Measurements from ENCODE around the gene CD3G. TPM values are rescaled to one million over a fixed set of nuclear protein-coding genes. Genes with fewer than 3 reads are reported as not detected.

CD3G gene
- total and polyA plus RNA-seq, 2 of the 8 experiments (the other 6 are each of a cell fraction or from before 2014, with no cell fraction given), result not detected

GRCh38 chr11:118382954-118383353 lies 38.8 kb downstream of the CD3G start:
- H3K27ac ChIP-seq (ENCODE audit: low read depth, low read length), result no peak overlapping the region
- POLR2A ChIA-PET (ENCODE audit: partially characterized antibody), result interaction anchor here (1.0 kb wide), 1 partner anchor 14 kb away, joined by 3 read pairs; no protein-coding TSS in a partner anchor
- no peaks in the 10 kb centered on the region for H3K9me3 ChIP-seq (ENCODE audit: insufficient read depth in 2 of 2, low read depth in 1 of 2, low read length in 1 of 2)
- no peak overlapping the region for H3K14ac ChIP-seq (ENCODE audit: insufficient read length)
- no peak overlapping the region for H2BK5ac ChIP-seq (ENCODE audit: low read depth, low read length)
- no peak overlapping the region for H2BK15ac ChIP-seq (ENCODE audit: low read length)
- 96% methylated on average over 3 of the region's 3 CpGs; no CpG with 5 or more reads in 1 of the 2 experiments for WGBS, 2 experiments (ENCODE audit: extremely low coverage in 1 of 2, insufficient coverage in 1 of 2, insufficient read length in 1 of 2, insufficient replicate concordance in 2 of 2, low coverage in 1 of 2, low lambda C conversion rate in 2 of 2, missing lambda C conversion rate in 1 of 2)
- no peak overlapping the region for H4K5ac ChIP-seq (ENCODE audit: insufficient read length, low read depth, low read length)
- no peak overlapping the region for H3K56ac ChIP-seq (replicated peaks; ENCODE audit: insufficient read length, low read depth, low read length)
- no peak overlapping the region for H2BK120ac ChIP-seq (replicated peaks; ENCODE audit: low read depth, low read length)
- no peak overlapping the region for H4K8ac ChIP-seq (ENCODE audit: extremely low read depth, insufficient read depth, low read length)
- no peak overlapping the region for H4K91ac ChIP-seq (replicated peaks; ENCODE audit: insufficient read length, low read length)
- H3K4ac ChIP-seq (replicated peaks; ENCODE audit: insufficient read length, low read depth, low read length), result no peak overlapping the region
- FAIRE-seq (no peak), DNase-seq (ENCODE audit: low read depth in 1 of 2, low spot score in 2 of 2) (no peak)
- no peak overlapping the region for H3K23ac ChIP-seq (ENCODE audit: insufficient read length)
- no peak overlapping the region for H2BK20ac ChIP-seq (ENCODE audit: low read length)
- CTCF ChIA-PET (ENCODE audit: partially characterized antibody), result interaction anchor here (0.6 kb wide), 1 partner anchor 188 kb away, joined by 3 read pairs; no protein-coding TSS in a partner anchor
- H3K4me1 ChIP-seq (replicated peaks in 1 of 4; ENCODE audit: control insufficient read depth in 3 of 4, insufficient read depth in 4 of 4, low read length in 3 of 4), result no peaks in the 10 kb centered on the region
- no peak overlapping the region for H2AK5ac ChIP-seq (ENCODE audit: low read depth, low read length)
- H3K4me2 ChIP-seq (ENCODE audit: insufficient read depth in 1 of 2, low read depth in 2 of 2, low read length in 2 of 2), result no peak overlapping the region
- no peak overlapping the region for H3K9ac ChIP-seq (replicated peaks in 1 of 4; ENCODE audit: extremely low read depth in 1 of 4, low read depth in 3 of 4, low read length in 3 of 4)
- no peaks in the 10 kb centered on the region for H4K20me1 ChIP-seq (replicated peaks in 1 of 2; ENCODE audit: control insufficient read depth in 1 of 2, insufficient read depth in 2 of 2, low read length in 2 of 2)
- no peak overlapping the region for H2BK12ac ChIP-seq (ENCODE audit: low read depth, low read length)
- H3K79me1 ChIP-seq (ENCODE audit: low read depth, low read length), result no peaks in the 10 kb centered on the region
- no peak overlapping the region for H3K4me3 ChIP-seq (ENCODE audit: extremely low read depth in 1 of 4, insufficient read depth in 2 of 4, low read depth in 3 of 4, low read length in 4 of 4)
- no peak overlapping the region for H2AFZ ChIP-seq (ENCODE audit: low read length)
- H3K27me3 ChIP-seq (replicated peaks in 1 of 4; ENCODE audit: control insufficient read depth in 3 of 4, extremely low read depth in 1 of 4, insufficient read depth in 3 of 4, low read length in 3 of 4), result no peaks in the 10 kb centered on the region
- H3K36me3 ChIP-seq (ENCODE audit: control insufficient read depth in 2 of 4, insufficient read depth in 4 of 4, low read length in 3 of 4), result peaks cover 4 to 84% (median 52%) of the 10 kb centered on the region in 4 experiments
- no peaks in the 10 kb centered on the region for H3K23me2 ChIP-seq (ENCODE audit: low read depth, low read length)
- H3K79me2 ChIP-seq (ENCODE audit: control insufficient read depth in 1 of 2, insufficient read depth in 2 of 2, low read length in 2 of 2), result no peaks in the 10 kb centered on the region
- H3K18ac ChIP-seq (ENCODE audit: extremely low read depth, low read length), result no peak overlapping the region
- TF ChIP-seq BACH1 (IDR thresholded peaks at IDR 0.05; ENCODE audit: low read length) (no peak), KDM4A (IDR thresholded peaks at IDR 0.05; ENCODE audit: low read depth, low read length, severe bottlenecking) (no peak), SIRT6 (IDR thresholded peaks at IDR 0.05; ENCODE audit: low read length) (no peak), ATF2 (IDR thresholded peaks at IDR 0.05; ENCODE audit: low read length) (no peak), RBBP5 (IDR thresholded peaks at IDR 0.05; ENCODE audit: borderline replicate concordance, low read depth, low read length) (no peak), SP2 (IDR thresholded peaks at IDR 0.05; ENCODE audit: low read length) (no peak), NANOG (IDR thresholded peaks at IDR 0.05; ENCODE audit: insufficient read depth, low read depth, low read length, poor library complexity, severe bottlenecking) (no peak), CTBP2 (IDR thresholded peaks at IDR 0.05; ENCODE audit: borderline replicate concordance, insufficient read depth, insufficient read length, low read length) (no peak), SIN3A (conservative IDR thresholded peaks at IDR 0.05 in 1 of 2, IDR thresholded peaks at IDR 0.05 in 1 of 2; ENCODE audit: low read depth in 1 of 2, low read length in 2 of 2) (no peak), SP1 (IDR thresholded peaks at IDR 0.05; ENCODE audit: low read depth, low read length) (no peak), EGR1 (IDR thresholded peaks at IDR 0.05; ENCODE audit: borderline replicate concordance, low read depth, low read length) (no peak), BRCA1 (IDR thresholded peaks at IDR 0.05; ENCODE audit: low read depth, low read length) (no peak), SRF (IDR thresholded peaks at IDR 0.05; ENCODE audit: low read depth, low read length) (no peak)
